Progenitor cell of endocrine pancreas (in vitro differentiated cells): ENCODE measurements around the gene HOXA13. TPM values are rescaled to one million over a fixed set of nuclear protein-coding genes. Genes with fewer than 3 reads are reported as not detected.

ENCODE experiments used
- DNase-seq: peaks from one replicate; pipeline ENCODE4 v3.0.0; 2021; ENCODE audit warnings: low spot score; ENCODE audit not compliant: unreplicated experiment
- H3K27ac Mint-ChIP-seq: 2 replicates; pipeline ENCODE4 v1.8.0; 2021; ENCODE audit warnings: mild to moderate bottlenecking, moderate library complexity, mixed read lengths
- H3K27me3 Mint-ChIP-seq: 2 replicates; pipeline ENCODE4 v1.8.0; 2021; ENCODE audit warnings: mixed read lengths
- H3K36me3 Mint-ChIP-seq: 2 replicates; pipeline ENCODE4 v1.8.0; 2022; ENCODE audit warnings: mixed read lengths; ENCODE audit not compliant: insufficient read depth
- H3K4me1 Mint-ChIP-seq: 2 replicates; pipeline ENCODE4 v1.8.0; 2021; ENCODE audit warnings: low read depth, mixed read lengths
- H3K4me3 Mint-ChIP-seq: 2 replicates; pipeline ENCODE4 v1.8.0; 2021; ENCODE audit warnings: low read depth, mild to moderate bottlenecking, moderate library complexity, mixed read lengths
- H3K9me3 Mint-ChIP-seq: 2 replicates; pipeline ENCODE4 v1.8.0; 2021; ENCODE audit warnings: low read depth, mixed read lengths
- total RNA-seq: library from RNA; stranded (reverse); gene quantifications from 2 replicates; pipeline ENCODE4 v1.2.1, GENCODE V29; 2021
- TF ChIP-seq, protein P1 (sequence below): fragments of 200-600 bp; sonication (generic); IDR thresholded peaks from one replicate; pipeline ENCODE4 v1.5.0; 2021; ENCODE audit warnings: antibody characterized with exemption, mild to moderate bottlenecking; ENCODE audit not compliant: unreplicated experiment

HOXA13 gene
- total RNA-seq, 1 donor from 2014 or later = not detected

DNA sequence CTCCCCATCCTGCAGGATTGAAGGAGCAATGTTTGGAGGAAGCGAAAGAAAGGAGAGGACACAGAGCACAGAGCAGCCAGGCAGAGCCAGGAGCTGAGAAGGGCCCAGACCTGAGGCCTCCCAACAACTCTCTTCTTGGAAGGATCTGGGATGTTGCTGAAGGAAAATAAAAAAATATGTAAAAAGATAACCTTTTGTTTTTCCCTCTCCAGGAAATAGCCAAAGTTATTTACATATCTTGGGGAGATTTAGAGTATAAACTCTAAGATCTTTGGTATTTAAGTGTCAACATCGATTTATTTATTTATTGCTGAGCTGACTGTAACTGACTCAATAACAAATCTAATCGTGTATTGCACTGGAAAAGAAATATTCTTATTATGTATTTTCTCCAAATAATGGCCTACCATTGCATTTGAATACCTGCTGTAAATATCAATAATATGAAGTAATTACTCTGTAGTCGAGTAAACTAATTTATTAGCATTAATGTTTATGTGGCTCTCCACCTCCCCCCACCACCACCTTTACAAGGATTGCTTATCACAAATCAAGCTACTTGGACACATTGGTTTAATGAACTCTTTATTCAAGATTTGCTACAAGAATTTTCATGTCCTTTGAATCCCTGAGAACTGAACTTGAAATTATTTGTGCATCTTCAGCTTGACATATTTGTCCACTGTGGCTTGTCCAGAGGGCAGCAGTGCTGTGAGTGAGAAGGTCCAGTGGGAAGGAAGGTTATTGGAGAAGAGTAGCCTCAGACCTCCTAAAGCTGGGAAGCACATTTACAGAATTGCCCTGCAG is 13.0 kb downstream of the HOXA13 start:
- TF ChIP-seq, protein P1, sequence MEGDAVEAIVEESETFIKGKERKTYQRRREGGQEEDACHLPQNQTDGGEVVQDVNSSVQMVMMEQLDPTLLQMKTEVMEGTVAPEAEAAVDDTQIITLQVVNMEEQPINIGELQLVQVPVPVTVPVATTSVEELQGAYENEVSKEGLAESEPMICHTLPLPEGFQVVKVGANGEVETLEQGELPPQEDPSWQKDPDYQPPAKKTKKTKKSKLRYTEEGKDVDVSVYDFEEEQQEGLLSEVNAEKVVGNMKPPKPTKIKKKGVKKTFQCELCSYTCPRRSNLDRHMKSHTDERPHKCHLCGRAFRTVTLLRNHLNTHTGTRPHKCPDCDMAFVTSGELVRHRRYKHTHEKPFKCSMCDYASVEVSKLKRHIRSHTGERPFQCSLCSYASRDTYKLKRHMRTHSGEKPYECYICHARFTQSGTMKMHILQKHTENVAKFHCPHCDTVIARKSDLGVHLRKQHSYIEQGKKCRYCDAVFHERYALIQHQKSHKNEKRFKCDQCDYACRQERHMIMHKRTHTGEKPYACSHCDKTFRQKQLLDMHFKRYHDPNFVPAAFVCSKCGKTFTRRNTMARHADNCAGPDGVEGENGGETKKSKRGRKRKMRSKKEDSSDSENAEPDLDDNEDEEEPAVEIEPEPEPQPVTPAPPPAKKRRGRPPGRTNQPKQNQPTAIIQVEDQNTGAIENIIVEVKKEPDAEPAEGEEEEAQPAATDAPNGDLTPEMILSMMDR = no peak
- no peaks in the 10 kb centered on the region for H3K9me3 Mint-ChIP-seq
- no peaks in the 10 kb centered on the region for H3K36me3 Mint-ChIP-seq
- H3K27ac Mint-ChIP-seq = no peak overlapping the region
- H3K27me3 Mint-ChIP-seq = peaks cover 99% of the 10 kb centered on the region
- H3K4me3 Mint-ChIP-seq = no peak overlapping the region
- peaks cover 6% of the 10 kb centered on the region for H3K4me1 Mint-ChIP-seq
- DNase-seq = no peak

DNA sequence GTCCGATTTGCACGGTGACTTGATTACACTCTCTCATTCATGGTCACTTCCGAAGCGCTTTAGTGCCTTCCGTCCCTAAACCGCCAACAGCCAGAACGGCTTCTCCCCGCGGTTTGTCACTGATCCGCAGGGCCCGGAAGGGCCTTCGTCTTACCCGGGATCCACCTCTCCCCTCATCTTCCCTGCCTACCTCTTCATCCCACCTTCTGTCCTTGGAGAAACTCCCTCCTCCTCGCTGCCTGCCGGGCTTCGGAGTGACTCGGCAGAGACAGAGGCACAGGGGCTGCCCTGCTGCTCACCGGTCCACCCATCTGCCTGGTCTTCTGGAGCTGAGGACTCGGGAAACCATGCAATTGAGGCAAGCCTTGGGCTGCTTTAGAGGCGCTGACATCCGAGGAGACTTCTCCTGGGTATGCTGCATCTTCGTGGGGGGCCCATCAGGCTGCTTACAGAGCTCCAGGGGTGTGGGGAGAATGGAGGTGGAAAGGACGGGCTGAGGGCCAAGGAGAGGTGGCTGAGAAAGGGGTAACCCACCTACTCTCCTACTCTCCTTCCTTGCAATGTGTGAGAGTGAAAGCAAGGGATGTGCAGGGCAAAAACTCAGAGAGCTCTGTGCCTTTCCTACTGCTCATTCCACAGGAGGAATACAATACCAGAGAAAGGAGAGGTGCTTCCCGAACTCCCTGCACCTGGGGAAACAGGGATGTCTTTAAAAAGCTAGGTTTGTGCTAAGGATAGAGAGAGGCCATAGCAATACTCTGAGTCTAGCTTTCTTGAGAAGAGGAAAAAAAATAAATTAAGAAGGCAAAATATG is 13.8 kb downstream of the HOXA13 start:
- Mint-ChIP-seq H3K4me1 (peaks cover 6% of the 10 kb centered on the region), H3K36me3 (no peaks in the 10 kb centered on the region), H3K27ac (no peak overlapping the region), H3K27me3 (peaks cover 99% of the 10 kb centered on the region), H3K9me3 (no peaks in the 10 kb centered on the region), H3K4me3 (no peak overlapping the region)
- DNase-seq = no peak
- TF ChIP-seq, protein P1 = no peak

DNA sequence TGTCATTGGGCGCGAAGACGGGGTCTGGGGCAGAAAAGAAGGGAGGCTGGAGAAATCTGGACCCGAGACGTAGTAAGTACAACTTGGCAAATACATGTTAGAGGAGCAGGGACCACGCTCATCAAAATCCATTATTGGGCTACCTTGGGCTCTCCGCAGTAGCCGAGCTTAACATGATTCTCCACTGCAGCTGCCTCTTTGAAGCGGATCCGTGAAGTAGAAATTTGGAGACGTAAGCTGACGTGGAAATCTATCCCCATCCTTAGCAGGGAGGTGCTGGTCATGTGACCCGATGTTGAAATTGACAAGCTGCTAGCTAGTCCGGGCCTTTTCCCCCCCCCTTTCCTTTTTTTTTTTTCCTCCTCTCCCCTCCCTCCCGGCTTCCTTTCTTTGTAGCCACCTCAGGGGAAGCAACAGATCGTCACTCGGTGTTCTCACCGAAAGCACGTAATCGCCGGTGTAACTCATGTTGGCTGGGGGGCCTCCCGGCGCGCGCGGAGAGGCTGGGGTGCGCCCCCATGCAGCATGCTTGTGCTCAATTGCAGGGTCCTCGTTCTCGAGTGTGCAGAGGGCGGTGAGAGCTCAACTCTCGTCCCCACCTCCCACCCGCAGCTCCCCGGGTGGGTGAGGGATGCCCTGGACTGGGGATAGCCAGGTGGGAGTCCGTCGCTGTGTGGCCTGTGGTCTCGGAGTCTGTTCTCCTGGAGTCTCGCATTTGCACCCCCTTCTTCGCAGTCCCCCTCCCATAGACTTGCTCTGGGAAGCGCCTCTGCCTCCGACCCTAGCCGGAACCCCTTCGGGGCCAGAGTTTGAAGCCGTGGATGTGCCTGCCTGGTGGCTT is 14.7 kb downstream of the HOXA13 start, which contains the start of gene HOXA11:
Gene HOXA11, minus strand, starts transcription at position 220 of the 841 bp plus-strand sequence. Its CDS starts 88 bp downstream, at position 132.
- H3K27me3 Mint-ChIP-seq = peaks cover 99% of the 10 kb centered on the region
- peak within 1 kb of the TSS; percentile 38 for H3K4me3 Mint-ChIP-seq
- no peaks in the 10 kb centered on the region for H3K9me3 Mint-ChIP-seq
- H3K27ac Mint-ChIP-seq = no peak within 1 kb of the TSS
- TF ChIP-seq, protein P1 = no peak
- peaks cover 8% of the 10 kb centered on the region for H3K4me1 Mint-ChIP-seq
- H3K36me3 Mint-ChIP-seq = no peaks in the 10 kb centered on the region
- no peak for DNase-seq

DNA sequence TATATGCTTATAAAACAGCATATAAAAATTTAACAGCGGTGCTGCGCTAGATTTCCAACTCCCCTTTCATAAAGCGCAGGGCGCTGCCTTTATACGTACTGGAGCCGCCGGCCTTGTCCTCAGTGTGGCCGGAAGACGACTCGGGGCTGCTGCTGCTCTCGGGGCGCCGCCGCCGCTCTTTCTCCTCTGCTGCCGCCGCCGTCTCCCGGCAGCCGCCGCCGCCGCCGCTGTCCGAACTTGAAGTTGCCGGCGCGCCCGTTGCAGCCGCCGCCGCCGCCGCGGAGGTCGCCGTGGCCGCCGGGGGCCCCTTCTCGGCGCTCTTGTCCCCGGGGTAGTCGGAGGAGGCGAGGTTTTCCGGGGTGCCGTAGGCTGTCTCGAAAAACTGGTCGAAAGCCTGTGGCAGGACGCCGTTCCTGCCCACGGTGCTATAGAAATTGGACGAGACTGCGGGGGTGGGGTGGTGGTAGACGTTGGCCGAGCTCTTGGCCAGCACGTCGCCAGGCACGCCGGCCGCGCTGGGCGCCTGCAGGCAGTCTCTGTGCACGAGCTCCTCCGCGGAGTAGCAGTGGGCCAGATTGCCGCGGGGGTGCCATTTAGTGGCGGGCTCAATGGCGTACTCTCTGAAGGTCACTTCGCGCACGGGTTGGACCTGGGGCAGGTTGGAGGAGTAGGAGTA is 15.4 kb downstream of the HOXA13 start:
- Mint-ChIP-seq H3K4me3 (peak overlapping the region; percentile 38), H3K27ac (no peak overlapping the region), H3K9me3 (no peaks in the 10 kb centered on the region), H3K27me3 (peaks cover 99% of the 10 kb centered on the region), H3K4me1 (peaks cover 11% of the 10 kb centered on the region), H3K36me3 (no peaks in the 10 kb centered on the region)
- DNase-seq = no peak
- TF ChIP-seq, protein P1 = no peak
